Activated B cell treated with CpG ODN at 0.5 μM for 24 hours (primary cell): ENCODE data around the gene EIPR1. TPM values are rescaled to one million over a fixed set of nuclear protein-coding genes. Genes with fewer than 3 reads are reported as not detected.

Experiments used
- ATAC-seq: fragments of 200-7000 bp; cut with Tn5 transposase; one replicate; pipeline ENCODE4 v1.10.0; 2021; ENCODE audit warnings: low read depth, mild to moderate bottlenecking, moderate library complexity
- CTCF ChIA-PET: fragments of 350-600 bp; sonication (Branson Sonifier 250); formaldehyde crosslinking; loops from one replicate; lab custom pipeline; 2021; ENCODE audit warnings: antibody characterized with exemption; lab: Charles Lee
- POLR2A ChIA-PET: fragments of 350-600 bp; sonication (Branson Sonifier 250); formaldehyde crosslinking; loops from one replicate; lab custom pipeline; 2021; ENCODE audit warnings: antibody characterized with exemption; lab: Charles Lee
- DNase-seq: peaks from one replicate; pipeline ENCODE4 v3.0.0; 2022
- H3K27ac Mint-ChIP-seq: one replicate; pipeline ENCODE4 v1.8.0; 2020; ENCODE audit warnings: mixed read lengths
- H3K27me3 Mint-ChIP-seq: one replicate; pipeline ENCODE4 v1.8.0; 2021; ENCODE audit warnings: mixed read lengths
- H3K36me3 Mint-ChIP-seq: one replicate; pipeline ENCODE4 v1.8.0; 2021; ENCODE audit warnings: low read depth, mixed read lengths
- H3K4me1 Mint-ChIP-seq: one replicate; pipeline ENCODE4 v1.8.0; 2021; ENCODE audit warnings: mixed read lengths
- H3K4me3 Mint-ChIP-seq: one replicate; pipeline ENCODE4 v1.8.0; 2020; ENCODE audit warnings: mild to moderate bottlenecking, mixed read lengths
- H3K9me3 Mint-ChIP-seq: one replicate; pipeline ENCODE4 v1.8.0; 2020; ENCODE audit warnings: mixed read lengths
- CTCF ChIP-seq: fragments of 200-600 bp; IDR thresholded peaks from one replicate; pipeline ENCODE4 v1.8.0; 2022; ENCODE audit warnings: antibody characterized with exemption, mild to moderate bottlenecking
- intact Hi-C: fragments of 100-400 bp; cut with micrococcal nuclease; formaldehyde crosslinking; loops from one replicate; pipeline ENCODE4 v1.15.1; 2024
- total RNA-seq: library from RNA; stranded (reverse); gene quantifications from 2 replicates; pipeline ENCODE4 v1.2.3, GENCODE V29; 2022

The EIPR1 gene
- total RNA-seq, 1 donor from 2014 or later = 36.3 TPM

GRCh38 chr2:3326871-3327270 lies 50.7 kb downstream of the EIPR1 start:
- ChIA-PET CTCF (no interaction called here), POLR2A (no interaction called here)
- ATAC-seq = no peak
- H3K27me3 Mint-ChIP-seq = no peaks in the 10 kb centered on the region
- no peaks in the 10 kb centered on the region for H3K9me3 Mint-ChIP-seq
- TF ChIP-seq CTCF = no peak
- H3K4me3 Mint-ChIP-seq = no peak overlapping the region
- H3K4me1 Mint-ChIP-seq = no peaks in the 10 kb centered on the region
- H3K36me3 Mint-ChIP-seq = peaks cover 45% of the 10 kb centered on the region
- no peak overlapping the region for H3K27ac Mint-ChIP-seq
- intact Hi-C loops = no loop called here
- no peak for DNase-seq

GRCh38 chr2:3326182-3326537 lies 51.5 kb downstream of the EIPR1 start:
- H3K27ac Mint-ChIP-seq = no peak overlapping the region
- H3K9me3 Mint-ChIP-seq = no peaks in the 10 kb centered on the region

GRCh38 chr2:3325458-3326181 lies 52.0 kb downstream of the EIPR1 start:
- DNase-seq (no peak), ATAC-seq (no peak)
- Mint-ChIP-seq H3K27me3 (no peaks in the 10 kb centered on the region), H3K4me3 (no peak overlapping the region), H3K27ac (no peak overlapping the region), H3K36me3 (peaks cover 53% of the 10 kb centered on the region), H3K9me3 (no peaks in the 10 kb centered on the region), H3K4me1 (no peaks in the 10 kb centered on the region)
- CTCF ChIA-PET = no interaction called here
- POLR2A ChIA-PET = no interaction called here
- TF ChIP-seq CTCF = no peak
- intact Hi-C loops = no loop called here

More at GRCh38 chr2:3326182-3326537, 51.5 kb downstream of the EIPR1 start:
- no peak for TF ChIP-seq CTCF
- ChIA-PET CTCF (no interaction called here), POLR2A (no interaction called here)
- Mint-ChIP-seq H3K4me3 (no peak overlapping the region), H3K27me3 (no peaks in the 10 kb centered on the region), H3K4me1 (no peaks in the 10 kb centered on the region), H3K36me3 (peaks cover 52% of the 10 kb centered on the region)
- no peak for ATAC-seq
- intact Hi-C loops = no loop called here
- DNase-seq = no peak

GRCh38 chr2:3324404-3325281 lies 53.0 kb downstream of the EIPR1 start:
- no peaks in the 10 kb centered on the region for H3K4me1 Mint-ChIP-seq
- H3K9me3 Mint-ChIP-seq = no peaks in the 10 kb centered on the region
- intact Hi-C loops = no loop called here
- DNase-seq (no peak), ATAC-seq (no peak)
- ChIA-PET CTCF (no interaction called here), POLR2A (no interaction called here)
- no peak overlapping the region for H3K27ac Mint-ChIP-seq
- no peak for TF ChIP-seq CTCF
- no peaks in the 10 kb centered on the region for H3K27me3 Mint-ChIP-seq
- H3K4me3 Mint-ChIP-seq = no peak overlapping the region
- H3K36me3 Mint-ChIP-seq = peaks cover 47% of the 10 kb centered on the region

GRCh38 chr2:3324036-3324386 lies 53.6 kb downstream of the EIPR1 start:
- Mint-ChIP-seq H3K4me1 (no peaks in the 10 kb centered on the region), H3K27ac (no peak overlapping the region), H3K27me3 (no peaks in the 10 kb centered on the region), H3K36me3 (peaks cover 53% of the 10 kb centered on the region), H3K9me3 (no peaks in the 10 kb centered on the region), H3K4me3 (no peak overlapping the region)
- ATAC-seq (no peak), DNase-seq (no peak)
- ChIA-PET POLR2A (no interaction called here), CTCF (no interaction called here)
- intact Hi-C loops = no loop called here
- no peak for TF ChIP-seq CTCF
